ENCODE data around the gene LPCAT2. TPM values are rescaled to one million over a fixed set of nuclear protein-coding genes. Genes with fewer than 3 reads are reported as not detected.

The LPCAT2 gene
- total and polyA plus RNA-seq, 2 of the 8 experiments (the other 6 are each of a cell fraction or from before 2014, with no cell fraction given) = 2.2 to 10.6 TPM

DNA sequence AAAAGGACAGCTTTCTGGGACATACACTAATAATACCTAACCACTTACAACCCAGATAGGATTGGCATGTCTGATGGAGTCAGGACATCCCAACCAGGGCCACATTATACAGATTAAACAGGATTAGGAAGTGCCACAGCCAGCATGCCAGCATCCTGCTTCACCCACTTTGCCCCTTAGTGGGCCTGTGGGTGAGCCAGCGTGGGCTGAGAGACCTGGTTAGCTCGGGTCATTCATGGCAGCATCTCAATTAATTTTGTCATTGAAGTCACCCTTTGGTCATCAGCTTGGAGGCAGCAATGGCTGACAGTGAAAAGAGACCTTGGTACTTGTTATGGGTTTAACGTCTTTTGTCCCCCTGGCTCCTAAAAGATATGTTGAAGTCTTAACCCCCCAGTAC is 117.0 kb downstream of the LPCAT2 start:
- WGBS, 2 experiments (ENCODE audit: extremely low coverage in 1 of 2, insufficient coverage in 1 of 2, insufficient read length in 1 of 2, insufficient replicate concordance in 2 of 2, low coverage in 1 of 2, low lambda C conversion rate in 2 of 2, missing lambda C conversion rate in 1 of 2) = 83% methylated on average over 3 of the region's 3 CpGs; no CpG with 5 or more reads in 1 of the 2 experiments
- H3K23ac ChIP-seq (ENCODE audit: insufficient read length) = no peak overlapping the region
- no peak overlapping the region for H3K27ac ChIP-seq (ENCODE audit: low read depth, low read length)
- H3K56ac ChIP-seq (replicated peaks; ENCODE audit: insufficient read length, low read depth, low read length) = no peak overlapping the region
- no peak overlapping the region for H2BK15ac ChIP-seq (ENCODE audit: low read length)
- no peaks in the 10 kb centered on the region for H3K23me2 ChIP-seq (ENCODE audit: low read depth, low read length)
- H2BK20ac ChIP-seq (ENCODE audit: low read length) = no peak overlapping the region
- no peak overlapping the region for H3K18ac ChIP-seq (ENCODE audit: extremely low read depth, low read length)
- no peak overlapping the region for H4K8ac ChIP-seq (ENCODE audit: extremely low read depth, insufficient read depth, low read length)
- H3K14ac ChIP-seq (ENCODE audit: insufficient read length) = no peak overlapping the region
- H3K4ac ChIP-seq (replicated peaks; ENCODE audit: insufficient read length, low read depth, low read length) = no peak overlapping the region
- H3K4me1 ChIP-seq (replicated peaks in 1 of 4; ENCODE audit: control insufficient read depth in 3 of 4, insufficient read depth in 4 of 4, low read length in 3 of 4) = peaks cover 0 to 3% (median 2%) of the 10 kb centered on the region in 4 experiments; a peak in 1 of 7 replicates
- no peaks in the 10 kb centered on the region for H3K79me2 ChIP-seq (ENCODE audit: control insufficient read depth in 1 of 2, insufficient read depth in 2 of 2, low read length in 2 of 2)
- H2AFZ ChIP-seq (ENCODE audit: low read length) = no peak overlapping the region
- no peak overlapping the region for H3K9ac ChIP-seq (replicated peaks in 1 of 4; ENCODE audit: extremely low read depth in 1 of 4, low read depth in 3 of 4, low read length in 3 of 4)
- no peaks in the 10 kb centered on the region for H4K20me1 ChIP-seq (replicated peaks in 1 of 2; ENCODE audit: control insufficient read depth in 1 of 2, insufficient read depth in 2 of 2, low read length in 2 of 2)
- H3K9me3 ChIP-seq (ENCODE audit: insufficient read depth in 2 of 2, low read depth in 1 of 2, low read length in 1 of 2) = peaks cover 3 to 7% of the 10 kb centered on the region in 2 experiments; a peak in 2 of 4 replicates
- no peaks in the 10 kb centered on the region; a peak in 1 of 7 replicates for H3K27me3 ChIP-seq (replicated peaks in 1 of 4; ENCODE audit: control insufficient read depth in 3 of 4, extremely low read depth in 1 of 4, insufficient read depth in 3 of 4, low read length in 3 of 4)
- no peaks in the 10 kb centered on the region for H3K79me1 ChIP-seq (ENCODE audit: low read depth, low read length)
- H2BK12ac ChIP-seq (ENCODE audit: low read depth, low read length) = no peak overlapping the region
- H4K5ac ChIP-seq (ENCODE audit: insufficient read length, low read depth, low read length) = no peak overlapping the region
- no peaks in the 10 kb centered on the region for H3K36me3 ChIP-seq (ENCODE audit: control insufficient read depth in 2 of 4, insufficient read depth in 4 of 4, low read length in 3 of 4)
- ChIA-PET POLR2A (ENCODE audit: partially characterized antibody) (no interaction called here), CTCF (ENCODE audit: partially characterized antibody) (interaction anchor here (1.0 to 3.5 kb wide), 8 partner anchors 11 to 161 kb away, joined by 4 to 23 read pairs (median 8); no protein-coding TSS in a partner anchor)
- H3K4me2 ChIP-seq (ENCODE audit: insufficient read depth in 1 of 2, low read depth in 2 of 2, low read length in 2 of 2) = no peak overlapping the region
- no peak overlapping the region for H2AK5ac ChIP-seq (ENCODE audit: low read depth, low read length)
- H2BK5ac ChIP-seq (ENCODE audit: low read depth, low read length) = no peak overlapping the region
- no peak overlapping the region for H2BK120ac ChIP-seq (replicated peaks; ENCODE audit: low read depth, low read length)
- DNase-seq (ENCODE audit: low read depth in 1 of 2, low spot score in 2 of 2) (no peak), FAIRE-seq (no peak)
- H3K4me3 ChIP-seq (ENCODE audit: extremely low read depth in 1 of 4, insufficient read depth in 2 of 4, low read depth in 3 of 4, low read length in 4 of 4) = no peak overlapping the region
- H4K91ac ChIP-seq (replicated peaks; ENCODE audit: insufficient read length, low read length) = no peak overlapping the region
- TF ChIP-seq CHD2 (IDR thresholded peaks at IDR 0.05; ENCODE audit: low read length) (no peak), EGR1 (IDR thresholded peaks at IDR 0.05; ENCODE audit: borderline replicate concordance, low read depth, low read length) (no peak), POLR2A (IDR thresholded peaks at IDR 0.05; ENCODE audit: control extremely low read depth in 1 of 2, low read depth in 2 of 2, low read length in 2 of 2) (no peak), SP1 (IDR thresholded peaks at IDR 0.05; ENCODE audit: low read depth, low read length) (no peak), RXRA (IDR thresholded peaks at IDR 0.05; ENCODE audit: insufficient read depth, low read depth, low read length) (no peak), RFX5 (IDR thresholded peaks at IDR 0.05; ENCODE audit: borderline replicate concordance, low read depth, low read length) (no peak), NRF1 (IDR thresholded peaks at IDR 0.05; ENCODE audit: low read depth, low read length) (no peak), SIN3A (conservative IDR thresholded peaks at IDR 0.05 in 1 of 2, IDR thresholded peaks at IDR 0.05 in 1 of 2; ENCODE audit: low read depth in 1 of 2, low read length in 2 of 2) (no peak), TEAD4 (IDR thresholded peaks at IDR 0.05; ENCODE audit: low read depth, low read length) (no peak)
- TF ChIP-seq, protein P1, sequence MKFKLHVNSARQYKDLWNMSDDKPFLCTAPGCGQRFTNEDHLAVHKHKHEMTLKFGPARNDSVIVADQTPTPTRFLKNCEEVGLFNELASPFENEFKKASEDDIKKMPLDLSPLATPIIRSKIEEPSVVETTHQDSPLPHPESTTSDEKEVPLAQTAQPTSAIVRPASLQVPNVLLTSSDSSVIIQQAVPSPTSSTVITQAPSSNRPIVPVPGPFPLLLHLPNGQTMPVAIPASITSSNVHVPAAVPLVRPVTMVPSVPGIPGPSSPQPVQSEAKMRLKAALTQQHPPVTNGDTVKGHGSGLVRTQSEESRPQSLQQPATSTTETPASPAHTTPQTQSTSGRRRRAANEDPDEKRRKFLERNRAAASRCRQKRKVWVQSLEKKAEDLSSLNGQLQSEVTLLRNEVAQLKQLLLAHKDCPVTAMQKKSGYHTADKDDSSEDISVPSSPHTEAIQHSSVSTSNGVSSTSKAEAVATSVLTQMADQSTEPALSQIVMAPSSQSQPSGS (IDR thresholded peaks at IDR 0.05; ENCODE audit: low read length) = no peak
- TF ChIP-seq, protein P2, sequence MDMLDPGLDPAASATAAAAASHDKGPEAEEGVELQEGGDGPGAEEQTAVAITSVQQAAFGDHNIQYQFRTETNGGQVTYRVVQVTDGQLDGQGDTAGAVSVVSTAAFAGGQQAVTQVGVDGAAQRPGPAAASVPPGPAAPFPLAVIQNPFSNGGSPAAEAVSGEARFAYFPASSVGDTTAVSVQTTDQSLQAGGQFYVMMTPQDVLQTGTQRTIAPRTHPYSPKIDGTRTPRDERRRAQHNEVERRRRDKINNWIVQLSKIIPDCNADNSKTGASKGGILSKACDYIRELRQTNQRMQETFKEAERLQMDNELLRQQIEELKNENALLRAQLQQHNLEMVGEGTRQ (IDR thresholded peaks at IDR 0.05; ENCODE audit: low read length) = no peak
